ENCODE data around the gene ALDOC.

- no peak for TF ChIP-seq CTCF (IDR thresholded peaks at IDR 0.05; ENCODE audit: low read length)
- TF ChIP-seq EZH2 (IDR thresholded peaks at IDR 0.05; ENCODE audit: borderline replicate concordance, low read length): no peak
Observed at GRCh38 chr17:28532050-28532960, 44.4 kb downstream of the ALDOC start.
